ENCODE measurements around the gene TANGO2.

GRCh38 chr22:19981171-19981960, 39.5 kb upstream of the TANGO2 start:
- TF ChIP-seq CTCF (IDR thresholded peaks at IDR 0.05): no peak
- TF ChIP-seq POLR2A (IDR thresholded peaks at IDR 0.05): no peak
